NCI-H82 (cell line): ENCODE results near the gene ERLEC1.
"Not testable (repeated sequence)": the region's sequence is repeated elsewhere in the genome, so short reads cannot be mapped to it uniquely, and the experiment has no call there.

Experiments used
- DNase-seq: peaks from one replicate; lab custom pipeline; 2025; lab: John Stamatoyannopoulos, UW

The ERLEC1 gene

GRCh38 chr2:53784436-53784835, 2.4 kb upstream of the ERLEC1 start:
- DNase-seq: no peak

- peak; percentile 29 for DNase-seq
Observed at GRCh38 chr2:53785366-53785765, 1.5 kb upstream of the ERLEC1 start.

GRCh38 chr2:53786352-53786704, 516 bp upstream of the ERLEC1 start:
- DNase-seq: peak; percentile 57

- DNase-seq: peak; percentile 36
Observed at GRCh38 chr2:53787614-53788289, 908 bp downstream of the ERLEC1 start.

GRCh38 chr2:53793261-53793660, 6.4 kb downstream of the ERLEC1 start:
- DNase-seq: no peak

GRCh38 chr2:53793821-53794220, 7.0 kb downstream of the ERLEC1 start:
- DNase-seq: no peak

- DNase-seq: no peak
Observed at GRCh38 chr2:53801547-53801946, 14.7 kb downstream of the ERLEC1 start.

GRCh38 chr2:53802617-53803151, 15.8 kb downstream of the ERLEC1 start:
- DNase-seq: peak; percentile 87

GRCh38 chr2:53811601-53812000, 24.8 kb downstream of the ERLEC1 start:
- DNase-seq: no peak

- DNase-seq: no peak
Observed at GRCh38 chr2:53813151-53813550, 26.3 kb downstream of the ERLEC1 start.

GRCh38 chr2:53818854-53819435, 32.1 kb downstream of the ERLEC1 start:
- DNase-seq: no peak

- DNase-seq: no peak
Observed at GRCh38 chr2:53819634-53820033, 32.8 kb downstream of the ERLEC1 start.

- no peak for DNase-seq
Observed at GRCh38 chr2:53820048-53820447, 33.2 kb downstream of the ERLEC1 start.

- no peak for DNase-seq
Observed at GRCh38 chr2:53820711-53821110, 33.9 kb downstream of the ERLEC1 start.

- DNase-seq: no peak
Observed at GRCh38 chr2:53821810-53822209, 35.0 kb downstream of the ERLEC1 start.

- peak; percentile 27 for DNase-seq
Observed at GRCh38 chr2:53823639-53824038, 36.8 kb downstream of the ERLEC1 start.

- no peak for DNase-seq
Observed at GRCh38 chr2:53826030-53826410, 39.2 kb downstream of the ERLEC1 start.

GRCh38 chr2:53826587-53827397, 39.9 kb downstream of the ERLEC1 start:
- no peak for DNase-seq

GRCh38 chr2:53827398-53828175, 40.7 kb downstream of the ERLEC1 start:
- no peak for DNase-seq

- DNase-seq: no peak
Observed at GRCh38 chr2:53828331-53828730, 41.5 kb downstream of the ERLEC1 start.

- no peak for DNase-seq
Observed at GRCh38 chr2:53829273-53829979, 42.6 kb downstream of the ERLEC1 start.

- not testable (repeated sequence) for DNase-seq
Observed at GRCh38 chr2:53829980-53830290, 43.1 kb downstream of the ERLEC1 start.
